CD4-positive, alpha-beta T cell treated with Interleukin-10 for 1 hour (primary cell): ENCODE measurements around the gene KCNB1.

ENCODE experiments used
- DNase-seq: peaks from one replicate; pipeline ENCODE4 v3.0.0-alpha.2; 2020

The KCNB1 gene

DNA sequence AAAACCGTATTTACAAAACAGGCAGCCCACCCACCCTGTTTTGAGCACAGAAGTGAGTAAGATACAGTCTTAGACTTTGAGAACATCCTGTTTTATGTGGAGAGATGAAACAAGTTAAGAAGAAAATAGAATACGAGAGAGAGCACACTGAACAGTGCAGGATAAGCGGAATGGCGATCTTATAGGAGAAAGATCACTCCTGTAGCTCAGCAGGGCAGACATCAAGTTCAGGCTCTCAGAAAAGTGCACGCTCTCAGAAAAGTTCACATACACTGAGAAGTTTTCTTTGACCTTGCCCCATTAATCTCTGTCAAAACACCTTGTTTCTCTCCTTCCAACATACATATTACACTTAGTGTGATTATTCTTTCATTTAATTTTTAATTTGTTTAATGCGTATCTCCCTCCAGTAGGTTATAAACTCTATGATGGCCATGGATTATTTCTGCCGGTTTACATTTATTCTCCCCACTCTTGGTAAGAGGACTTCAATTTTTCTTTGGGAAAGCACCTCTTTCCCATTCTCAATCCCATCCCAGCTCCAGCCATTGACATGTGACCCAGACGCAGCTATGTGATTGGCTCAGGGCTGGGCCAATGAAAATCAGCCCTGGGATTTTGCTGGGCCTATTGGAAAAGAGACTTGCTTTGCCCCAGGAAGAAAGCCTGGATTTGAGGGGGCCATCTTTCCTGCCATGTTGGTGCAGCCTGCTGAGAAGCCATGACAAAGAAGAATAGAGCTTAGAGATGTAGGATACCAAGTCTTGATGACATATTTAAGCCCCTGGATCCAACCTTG, 16.2 kb downstream of the KCNB1 start:
- DNase-seq = no peak

DNA sequence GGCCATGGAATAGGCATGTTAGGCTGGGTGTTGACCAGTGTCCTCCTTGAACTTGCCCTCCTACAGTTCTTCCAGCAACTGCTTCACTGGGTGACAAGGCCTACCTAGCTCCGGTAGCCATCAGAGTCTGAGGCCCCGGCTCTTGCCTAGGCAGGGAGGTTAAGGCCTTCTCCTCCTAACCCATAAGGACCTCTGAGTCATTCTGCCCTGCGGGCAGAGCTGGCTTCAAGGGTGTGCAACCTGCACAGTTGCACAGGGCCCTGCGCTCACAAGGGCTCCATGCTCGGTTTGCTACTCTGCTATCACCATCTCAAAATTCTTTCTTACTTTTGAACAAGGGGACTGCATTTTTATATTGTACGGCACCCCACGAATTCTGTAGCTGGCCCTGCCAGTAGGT, 17.9 kb downstream of the KCNB1 start:
- DNase-seq = no peak

DNA sequence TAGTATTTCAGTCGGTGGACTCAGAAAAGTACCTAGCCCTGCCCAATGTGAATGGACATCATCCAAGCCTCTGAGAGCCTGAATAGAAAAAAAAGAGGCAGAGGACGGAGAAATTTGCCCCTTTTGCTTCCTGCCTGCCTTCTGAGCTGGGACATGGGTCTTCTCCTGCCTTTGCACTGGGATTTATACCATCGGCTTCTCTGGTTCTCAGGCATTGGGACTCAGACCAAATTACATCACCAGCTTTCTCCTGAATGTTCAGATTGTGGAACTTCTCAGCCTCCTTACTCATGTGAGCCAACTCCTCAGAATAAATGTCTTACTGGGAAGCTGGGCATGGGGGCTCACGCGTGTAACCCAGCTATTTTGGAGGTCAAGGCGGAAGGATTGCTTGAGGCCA, 19.8 kb downstream of the KCNB1 start:
- no peak for DNase-seq

DNA sequence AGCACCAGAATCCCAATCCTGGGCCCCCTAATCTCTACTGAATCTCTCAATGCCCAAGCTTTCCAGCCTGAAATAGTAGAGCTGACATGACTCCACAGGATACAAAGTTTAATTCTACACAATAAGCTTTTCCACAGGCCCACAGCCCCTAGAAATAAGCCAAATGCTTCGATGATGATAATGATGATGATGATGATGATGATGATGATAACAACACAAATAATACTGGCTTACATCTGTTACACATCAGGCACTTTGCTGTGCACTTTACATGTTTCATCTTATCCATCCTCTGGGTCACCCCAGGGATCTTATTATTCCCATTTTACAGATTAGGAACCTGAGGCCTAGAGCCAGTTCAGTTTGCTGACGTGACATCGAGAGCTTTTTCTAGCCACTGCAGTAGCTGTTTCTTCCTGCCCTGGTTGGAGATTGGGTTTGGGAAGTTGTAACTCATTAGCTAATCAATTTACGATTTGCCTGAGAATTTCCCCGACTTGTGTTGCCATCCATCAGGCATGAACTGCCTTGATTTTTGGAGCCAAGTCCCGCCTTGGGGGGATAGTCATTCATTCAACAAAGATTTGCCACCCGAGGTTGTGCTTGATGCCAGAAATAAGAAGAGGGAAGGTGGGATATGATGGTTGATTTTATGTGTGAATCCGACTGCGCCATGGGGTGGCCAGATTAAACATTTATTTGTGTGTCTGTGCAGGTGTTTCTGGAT, 20.4 kb downstream of the KCNB1 start:
- DNase-seq = no peak

DNA sequence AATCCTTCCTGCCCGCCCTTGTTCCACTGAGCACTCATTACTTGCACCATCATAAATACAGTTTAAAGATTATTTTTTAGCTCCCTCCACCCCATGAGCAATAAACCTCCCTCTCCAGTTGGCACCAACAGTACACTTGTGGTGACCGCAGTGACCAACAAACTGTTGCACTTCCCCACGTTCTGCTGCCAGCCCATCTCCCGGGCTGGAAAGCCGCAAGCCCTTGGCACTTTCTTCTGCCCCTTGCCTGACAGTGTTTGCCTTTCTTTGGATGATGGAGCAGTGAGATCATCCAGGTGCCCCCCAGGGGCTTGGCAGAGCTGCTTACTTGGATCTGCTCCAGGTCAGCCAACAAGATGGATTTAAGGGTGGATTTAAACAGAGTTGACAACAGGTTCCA, 21.6 kb downstream of the KCNB1 start:
- DNase-seq = no peak

DNA sequence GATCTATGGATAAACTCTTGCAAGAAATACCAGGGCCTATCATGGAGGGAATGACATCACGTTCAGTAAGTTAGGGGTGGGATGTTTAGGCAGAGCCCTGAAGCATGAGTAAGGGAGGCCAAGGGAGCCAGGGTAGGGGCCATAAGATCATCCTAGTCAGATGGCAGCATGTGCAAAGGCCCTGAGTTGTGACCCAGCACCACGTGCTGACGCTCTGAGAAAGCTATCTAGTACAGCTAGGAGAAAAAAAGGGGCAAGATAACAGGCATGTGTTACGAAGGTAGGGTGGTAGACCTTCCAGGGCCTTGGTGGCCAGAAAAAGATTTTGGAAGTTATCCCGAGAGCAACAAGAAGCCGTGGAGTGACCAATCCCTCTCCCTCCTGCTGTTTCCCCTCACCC, 22.3 kb downstream of the KCNB1 start:
- DNase-seq = no peak

DNA sequence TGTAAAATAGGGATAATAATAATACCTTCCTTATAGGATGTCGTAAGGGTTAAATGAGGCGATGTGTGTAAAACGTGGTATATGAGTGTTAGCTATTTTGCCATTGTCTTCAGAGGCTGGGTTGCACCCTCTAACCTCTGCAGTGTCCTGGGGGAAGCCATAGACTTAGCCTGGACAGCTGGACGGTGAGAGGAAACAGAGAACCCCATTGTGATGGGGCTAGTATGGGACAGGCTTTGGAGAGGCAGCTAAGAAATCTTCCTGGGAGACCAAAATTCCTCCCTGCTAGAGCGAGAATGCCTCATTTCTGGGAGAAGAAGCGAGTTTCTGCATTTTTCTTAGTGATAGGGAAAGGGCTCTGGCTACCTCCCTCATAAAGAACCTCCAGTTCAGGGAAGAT, 22.8 kb downstream of the KCNB1 start:
- DNase-seq = no peak

DNA sequence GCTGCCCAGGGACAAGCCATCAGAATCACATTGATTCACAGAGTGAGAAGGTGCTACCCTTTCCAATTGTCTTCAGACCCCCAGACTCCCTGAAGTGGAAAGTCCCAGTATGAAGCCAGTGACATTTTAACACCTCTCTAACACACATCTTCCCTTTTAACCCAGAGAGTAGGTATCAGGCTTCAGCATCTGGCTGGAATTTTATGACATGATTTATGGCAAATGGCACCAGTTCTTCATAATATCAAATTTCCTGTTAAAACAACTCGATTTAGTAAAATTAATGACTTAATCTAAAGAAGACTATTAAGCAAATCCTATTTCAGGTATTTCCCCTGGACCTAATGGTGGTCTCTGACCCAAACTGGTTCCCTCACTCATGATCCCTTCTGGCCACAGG, 25.0 kb downstream of the KCNB1 start:
- DNase-seq = no peak

DNA sequence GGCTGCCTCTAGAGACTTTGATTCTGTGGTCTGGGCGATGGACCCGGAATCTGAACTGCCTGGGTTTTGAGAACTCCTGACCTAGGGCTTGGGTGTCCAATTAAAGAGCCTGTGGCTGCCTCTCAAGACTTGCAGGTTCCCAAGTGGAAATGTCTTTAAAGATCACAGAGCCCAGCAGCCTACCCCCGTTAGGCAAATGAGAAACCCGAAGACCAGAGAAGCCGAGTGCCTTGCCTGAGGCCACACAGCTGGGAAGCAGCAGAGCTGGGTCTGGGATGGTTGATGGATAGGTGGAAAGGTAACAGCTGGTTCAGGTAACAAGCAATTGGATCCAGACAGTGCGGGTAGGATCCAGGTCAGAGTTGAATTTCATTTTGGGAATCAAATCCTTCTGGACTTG, 25.8 kb downstream of the KCNB1 start:
- no peak for DNase-seq

DNA sequence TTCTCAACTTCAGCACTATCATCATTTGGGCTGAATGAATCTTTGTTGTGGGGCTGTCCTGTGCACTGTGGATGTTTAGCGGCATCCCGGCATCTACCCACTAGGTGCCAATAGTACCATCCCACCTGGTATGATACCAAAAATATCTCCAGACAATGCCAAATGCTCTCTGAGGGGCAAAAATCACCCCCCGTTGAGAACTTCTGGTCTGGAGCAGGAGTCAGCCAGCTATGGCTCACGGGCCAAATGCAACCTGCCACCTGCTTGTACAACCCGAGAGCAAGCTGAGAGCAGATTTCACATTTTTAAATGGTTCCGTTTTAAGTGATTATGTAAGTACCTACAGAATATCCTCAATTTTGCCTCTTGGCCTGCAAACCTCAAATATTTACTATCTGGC, 26.8 kb downstream of the KCNB1 start:
- no peak for DNase-seq

DNA sequence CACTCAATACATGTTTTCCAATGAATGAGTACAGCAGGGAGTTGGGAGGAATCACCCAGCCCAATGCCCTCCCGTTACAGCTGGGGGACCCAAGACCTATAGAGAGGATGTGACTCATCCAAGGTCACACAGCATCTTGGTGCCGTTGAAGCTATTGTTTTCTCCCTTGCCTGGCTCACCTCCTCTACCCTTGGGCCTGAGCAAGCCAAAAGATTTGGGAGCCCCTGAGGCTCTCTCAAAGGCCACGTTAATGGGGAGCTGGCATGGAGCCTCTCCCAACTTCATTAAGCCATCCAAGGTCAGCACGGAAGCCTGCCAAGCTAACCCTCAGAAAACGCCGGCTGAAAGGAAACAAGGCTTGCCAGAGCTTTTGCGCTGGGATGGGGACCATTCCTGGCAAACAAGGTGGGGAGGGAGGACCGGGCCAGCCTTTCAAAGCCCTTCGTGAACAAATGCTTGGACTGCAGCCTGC, 30.4 kb downstream of the KCNB1 start:
- DNase-seq = no peak

DNA sequence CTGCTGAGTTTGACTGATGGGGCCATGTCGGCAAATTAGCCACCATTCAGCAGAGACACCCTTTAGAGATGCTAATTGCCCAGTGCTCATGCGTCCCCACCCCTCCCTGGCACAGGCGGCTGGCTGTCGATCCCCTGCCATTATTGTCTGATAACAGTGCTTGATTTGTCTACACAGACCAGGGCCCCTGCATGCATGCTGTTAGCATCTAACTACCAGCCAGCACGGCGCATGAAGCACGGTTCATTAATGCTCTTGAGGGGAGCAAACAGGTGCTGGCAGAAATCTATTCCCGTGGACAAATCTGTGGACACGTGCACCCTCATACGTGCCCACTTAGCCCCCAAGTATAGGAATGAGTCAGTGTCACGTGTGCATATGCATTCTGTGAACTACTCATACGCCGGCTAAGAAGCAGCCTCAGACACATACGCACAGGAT, 32.2 kb downstream of the KCNB1 start:
- no peak for DNase-seq

DNA sequence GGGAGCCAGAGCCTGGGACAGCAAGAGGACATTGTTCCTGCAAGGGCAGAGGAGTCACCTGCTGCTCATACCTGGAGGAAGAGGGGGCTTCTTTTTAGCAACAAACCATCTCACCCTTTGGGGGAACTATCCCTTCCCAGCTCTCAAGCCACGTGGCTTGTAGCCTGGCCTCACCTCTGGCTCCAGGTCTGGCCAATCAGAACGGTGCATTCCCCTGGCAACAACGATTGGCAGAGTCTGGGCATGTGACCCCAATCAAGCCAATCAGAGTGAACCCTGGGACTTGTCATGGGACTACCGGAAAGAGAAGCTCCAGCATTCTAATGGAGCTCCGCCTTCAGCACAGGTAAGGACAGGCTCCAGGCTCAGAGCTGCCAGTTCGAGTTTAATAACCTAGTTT, 33.6 kb downstream of the KCNB1 start:
- DNase-seq = no peak

DNA sequence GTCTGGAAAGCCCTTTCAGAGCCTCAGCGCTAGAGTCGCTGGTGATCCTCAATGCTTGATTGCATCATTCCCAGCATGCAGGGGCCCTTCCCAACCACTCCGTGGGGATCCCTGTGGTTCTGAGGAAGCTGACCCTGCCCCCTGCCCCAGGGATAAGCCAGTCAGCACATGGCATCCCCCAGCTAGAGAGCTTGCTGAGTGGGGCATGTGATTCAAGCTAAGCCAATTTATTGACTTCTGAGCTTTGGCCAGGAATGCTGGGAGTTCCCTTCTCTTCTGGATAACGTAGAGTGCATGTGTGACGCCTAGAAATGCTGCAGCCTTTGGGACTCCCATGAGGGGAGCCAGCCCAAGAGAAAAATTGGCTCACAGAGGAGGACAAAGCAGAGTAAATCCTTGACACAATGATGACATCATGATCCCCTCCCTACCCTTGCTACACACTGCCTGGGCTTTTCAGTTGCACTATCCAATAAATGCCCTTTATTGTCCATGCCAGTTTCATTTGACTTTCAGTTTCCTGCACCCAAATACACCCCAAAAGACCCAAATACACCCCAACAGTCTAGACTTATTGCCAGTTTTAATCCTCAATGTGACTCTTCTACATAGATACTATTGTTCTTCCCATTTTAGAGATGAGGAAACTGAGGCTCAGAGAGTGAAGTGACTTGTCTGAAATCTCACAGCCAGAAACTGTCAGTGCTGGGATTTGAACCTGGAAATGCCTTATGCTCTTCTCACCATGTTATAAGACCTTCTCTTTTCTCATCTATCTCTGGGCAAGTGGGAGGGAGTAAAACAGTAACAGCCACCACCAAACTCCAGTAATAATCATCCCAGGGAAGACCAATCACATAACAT, 34.3 kb downstream of the KCNB1 start:
- DNase-seq = no peak

DNA sequence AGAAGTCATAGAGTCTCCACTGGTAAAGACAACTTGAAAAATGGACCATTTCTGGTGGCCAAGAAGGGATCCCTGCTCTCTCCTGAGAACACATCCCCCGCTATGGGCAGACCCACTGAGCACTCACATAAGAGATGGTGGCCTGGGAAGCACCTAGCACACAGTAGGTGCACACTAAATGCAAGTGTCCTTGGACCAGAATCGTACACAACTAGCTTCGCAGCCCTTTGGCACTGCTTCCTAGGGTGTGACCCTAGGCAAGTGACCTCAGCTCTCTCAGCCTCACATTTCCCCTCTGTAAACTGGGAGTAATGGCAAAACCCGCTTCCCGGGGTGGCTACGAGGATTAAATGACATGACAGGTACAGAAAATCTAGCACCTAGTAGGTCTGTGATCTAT, 35.1 kb downstream of the KCNB1 start:
- DNase-seq = no peak

DNA sequence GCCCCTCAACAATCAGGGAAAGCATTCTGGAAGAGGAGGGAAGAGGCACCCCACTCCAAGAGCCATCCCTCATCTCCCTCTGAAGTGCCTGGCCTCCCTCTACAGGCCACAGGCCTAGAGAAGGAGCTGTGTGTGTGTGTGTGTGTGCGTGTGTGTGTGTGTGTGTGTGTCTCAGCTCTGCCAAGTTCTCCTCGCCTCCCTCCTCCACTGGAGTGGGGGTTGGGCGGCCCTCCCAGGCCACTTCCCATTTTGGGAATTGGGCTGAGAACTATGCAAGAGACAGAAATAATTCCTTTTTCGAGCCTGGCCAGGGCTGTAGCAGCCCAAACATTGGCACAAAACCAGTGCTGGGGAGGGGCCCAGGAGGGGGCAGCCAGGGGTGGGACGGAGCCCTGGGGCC, 35.7 kb downstream of the KCNB1 start:
- no peak for DNase-seq

DNA sequence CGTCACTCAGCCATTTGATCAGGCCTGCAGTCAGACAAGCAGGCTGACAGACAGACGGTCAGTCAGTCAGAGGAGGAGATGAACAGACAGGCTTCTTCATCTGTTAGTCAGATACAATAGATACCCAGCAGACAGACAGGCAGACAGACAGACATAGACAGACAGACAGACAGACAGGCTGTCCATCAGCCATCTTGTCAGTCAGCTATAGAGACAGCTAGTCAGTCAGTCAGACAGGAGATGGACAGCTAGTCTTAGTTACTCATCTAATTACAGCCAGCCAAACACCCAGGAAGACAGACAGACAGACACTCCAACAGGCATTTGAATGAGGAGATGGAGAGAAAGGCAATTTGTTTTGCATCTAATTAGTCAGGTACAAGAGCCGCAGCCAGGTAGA, 36.4 kb downstream of the KCNB1 start:
- no peak for DNase-seq

DNA sequence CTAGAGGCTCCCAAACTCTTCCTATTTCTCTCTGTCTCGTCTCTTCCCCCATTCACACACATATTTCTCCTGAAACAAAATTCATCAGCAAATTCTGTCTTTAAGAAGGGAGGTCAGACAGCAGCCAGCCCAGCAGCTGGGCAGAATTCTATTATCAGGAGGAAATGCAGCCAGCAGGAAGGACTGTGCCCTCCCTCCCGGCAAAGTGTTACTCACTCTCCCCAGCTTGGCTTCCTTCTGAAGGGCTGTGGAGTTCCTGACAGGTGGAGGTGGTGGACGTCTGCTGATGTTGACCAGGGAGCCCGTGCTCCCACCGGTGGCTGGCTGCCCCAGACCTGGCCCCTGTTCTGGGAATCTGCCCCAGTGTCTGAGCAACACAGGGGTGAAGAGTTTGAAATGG, 37.3 kb downstream of the KCNB1 start:
- no peak for DNase-seq

DNA sequence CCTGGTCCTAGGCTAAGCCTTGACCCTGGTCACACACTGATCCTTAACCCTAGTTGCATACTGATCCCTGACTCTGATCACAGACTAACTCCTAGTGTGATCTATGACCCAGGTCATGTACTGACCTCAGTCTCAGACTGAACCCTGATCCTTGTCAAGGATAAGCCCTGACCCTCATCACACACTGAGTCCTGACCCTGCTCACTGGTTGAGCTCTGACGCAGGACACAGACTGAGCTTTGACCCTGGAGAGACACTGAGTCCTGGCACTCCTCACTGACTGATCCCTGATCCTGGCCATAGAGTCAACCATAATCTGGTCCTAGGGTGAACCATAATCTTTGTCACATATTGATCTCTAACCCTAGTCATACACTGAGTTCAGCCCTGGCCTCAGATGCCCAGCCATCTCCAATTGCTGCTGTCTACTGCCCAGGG, 37.9 kb downstream of the KCNB1 start:
- no peak for DNase-seq

DNA sequence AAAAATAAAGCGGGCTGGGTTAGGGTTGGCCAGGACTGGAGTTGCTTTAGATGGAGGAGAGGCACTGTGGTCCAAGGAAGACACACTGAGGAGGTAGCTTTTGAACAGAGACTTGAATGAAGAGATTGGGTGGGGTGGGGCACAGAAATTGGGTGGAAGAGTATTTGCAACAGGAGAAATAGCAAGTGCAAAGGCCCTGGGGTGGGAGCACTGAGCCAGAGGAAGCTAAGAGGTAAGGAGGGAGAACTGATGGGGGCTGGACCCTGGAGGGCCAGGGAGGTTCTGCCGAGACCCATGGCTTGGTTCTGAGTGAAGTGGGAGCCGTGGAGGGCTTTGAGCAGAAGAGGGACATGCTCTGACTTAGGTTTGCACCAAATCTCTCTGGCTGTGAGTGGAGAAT, 45.4 kb downstream of the KCNB1 start:
- DNase-seq = no peak

DNA sequence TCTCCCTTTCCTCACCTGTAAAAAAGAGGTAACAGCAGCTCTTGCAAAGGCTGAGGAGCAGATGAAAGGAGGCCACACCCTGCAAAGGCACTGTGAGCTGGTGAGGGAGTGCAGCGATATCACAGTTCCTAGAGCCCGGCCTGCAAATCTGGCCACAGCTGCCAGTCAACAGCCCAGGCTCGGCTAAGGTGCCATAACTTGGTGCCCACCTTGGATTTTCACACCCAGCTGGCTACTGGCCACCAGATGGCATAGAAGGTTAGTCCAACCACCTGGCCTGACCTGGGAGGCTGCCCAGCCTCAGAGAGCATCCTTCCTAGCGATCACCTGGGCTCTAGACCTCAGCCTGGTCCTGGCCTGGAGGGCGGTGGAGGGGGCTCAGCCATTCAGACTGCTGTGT, 46.8 kb downstream of the KCNB1 start:
- no peak for DNase-seq

DNA sequence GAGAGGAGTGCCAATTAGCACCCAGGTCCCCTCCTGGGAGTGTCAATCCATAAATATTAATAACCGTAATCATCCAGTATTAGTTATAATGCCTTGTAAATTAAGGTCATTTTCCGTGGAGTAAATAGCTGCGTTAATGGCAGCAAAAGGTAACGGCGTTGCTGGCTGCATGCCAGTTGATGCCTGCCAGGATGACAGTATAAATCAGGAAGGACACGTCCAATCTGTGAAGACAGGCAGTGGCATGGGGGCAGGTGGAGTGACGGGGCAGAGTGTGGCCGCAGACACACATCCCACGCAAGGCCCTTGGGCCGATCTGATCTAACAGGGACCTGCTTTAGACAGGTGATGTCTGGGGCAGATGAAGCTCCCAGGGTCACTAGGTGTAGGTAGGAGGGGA, 49.1 kb downstream of the KCNB1 start:
- no peak for DNase-seq

DNA sequence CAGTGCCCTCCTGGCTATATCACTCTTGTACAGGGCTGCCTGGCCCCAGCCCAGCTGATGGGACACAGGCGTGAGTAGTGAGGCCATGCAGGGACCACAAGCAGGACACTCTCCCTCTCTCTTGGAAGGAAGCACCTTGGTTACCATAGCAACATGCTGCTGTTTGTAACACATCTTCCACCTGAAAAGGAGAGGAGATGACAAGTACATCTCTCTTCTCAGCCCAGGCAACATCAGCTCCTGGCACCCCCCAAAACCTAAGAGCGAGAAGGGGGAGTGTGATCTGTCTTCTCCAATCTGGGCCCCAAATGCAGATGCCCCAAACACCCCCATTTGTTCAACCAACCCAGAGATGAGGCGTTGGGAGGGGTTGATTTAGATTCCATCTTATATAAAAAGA, 49.9 kb downstream of the KCNB1 start:
- DNase-seq = no peak

DNA sequence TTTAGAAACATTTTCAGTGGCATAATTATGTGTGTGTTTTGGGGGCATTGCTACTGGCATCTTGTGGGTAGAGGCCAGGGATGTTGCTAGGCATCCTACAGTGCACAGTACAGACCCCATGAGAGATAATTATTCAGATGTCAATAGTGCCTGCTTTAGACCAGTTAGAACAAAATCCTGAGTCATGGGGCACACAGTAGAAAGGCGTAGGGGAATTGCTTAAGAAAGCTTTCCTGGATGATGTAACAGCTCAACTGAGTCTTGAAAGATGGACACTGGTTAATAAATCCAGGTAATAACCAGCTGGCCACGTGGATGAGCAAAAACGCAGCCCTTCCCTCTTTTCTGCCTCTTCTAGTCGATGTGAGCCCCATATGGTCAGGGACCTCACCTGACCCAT, 51.1 kb downstream of the KCNB1 start:
- DNase-seq = no peak
